Fibroblast of skin of back (primary cell): Measurements from ENCODE around the gene STAP2.
A peak's percentile ranks its signal among the peaks of the same experiment; 100 is the strongest.
"Not testable (repeated sequence)": the region's sequence is repeated elsewhere in the genome, so short reads cannot be mapped to it uniquely, and the experiment has no call there.

ENCODE experiments used
- DNase-seq: peaks from one replicate; pipeline ENCODE4 v3.0.0-alpha.2; 2013

STAP2 gene

DNA sequence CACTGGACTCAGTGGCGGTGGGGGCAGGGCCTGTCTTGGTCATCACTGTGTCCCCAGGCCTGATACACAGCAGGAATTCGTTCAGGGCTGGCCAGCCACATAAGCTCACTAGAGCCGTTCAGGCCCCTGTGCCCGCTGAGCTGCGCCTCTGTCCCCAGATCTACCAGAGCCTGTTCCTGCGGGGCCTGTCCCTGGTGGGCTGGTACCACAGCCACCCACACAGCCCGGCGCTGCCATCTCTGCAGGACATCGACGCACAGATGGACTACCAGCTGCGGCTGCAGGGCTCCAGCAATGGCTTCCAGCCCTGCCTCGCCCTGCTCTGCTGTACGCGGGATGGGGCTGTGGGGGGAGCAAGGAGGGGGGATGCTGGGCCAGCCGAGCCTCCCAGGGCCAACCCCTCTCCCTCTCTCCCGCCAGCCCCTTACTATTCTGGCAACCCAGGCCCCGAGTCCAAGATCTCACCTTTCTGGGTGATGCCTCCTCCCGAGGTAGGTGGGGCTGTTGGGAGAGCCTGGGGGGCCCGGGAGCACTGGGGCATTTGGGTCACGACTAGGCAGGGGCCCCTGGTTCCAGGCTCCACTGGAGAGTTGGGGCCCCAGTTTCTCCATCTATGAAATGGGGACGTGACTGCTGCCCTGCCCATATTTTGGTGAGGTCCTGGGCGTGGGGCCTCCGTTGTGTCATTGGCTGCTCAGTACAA lies 18.6 kb upstream of the STAP2 start:
- no peak for DNase-seq

DNA sequence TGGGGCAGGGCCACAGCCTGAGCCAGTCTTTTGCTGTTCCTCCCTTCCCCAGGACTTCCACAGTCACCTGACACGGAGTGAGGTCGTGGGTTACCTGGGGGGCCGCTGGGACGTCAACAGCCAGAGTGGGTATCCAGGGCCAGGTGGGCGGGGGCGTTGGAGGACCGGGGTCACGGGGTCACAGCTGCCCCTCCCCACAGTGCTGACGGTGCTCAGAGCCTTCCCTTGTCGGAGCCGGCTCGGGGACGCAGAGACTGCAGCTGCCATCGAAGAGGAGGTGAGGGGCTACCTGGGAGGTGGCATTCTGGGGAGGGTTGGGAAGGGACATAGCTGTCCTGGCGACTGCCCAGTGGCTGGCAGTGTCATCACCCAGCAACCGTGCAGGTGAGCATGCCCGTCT lies 16.3 kb upstream of the STAP2 start:
- DNase-seq = no peak

DNA sequence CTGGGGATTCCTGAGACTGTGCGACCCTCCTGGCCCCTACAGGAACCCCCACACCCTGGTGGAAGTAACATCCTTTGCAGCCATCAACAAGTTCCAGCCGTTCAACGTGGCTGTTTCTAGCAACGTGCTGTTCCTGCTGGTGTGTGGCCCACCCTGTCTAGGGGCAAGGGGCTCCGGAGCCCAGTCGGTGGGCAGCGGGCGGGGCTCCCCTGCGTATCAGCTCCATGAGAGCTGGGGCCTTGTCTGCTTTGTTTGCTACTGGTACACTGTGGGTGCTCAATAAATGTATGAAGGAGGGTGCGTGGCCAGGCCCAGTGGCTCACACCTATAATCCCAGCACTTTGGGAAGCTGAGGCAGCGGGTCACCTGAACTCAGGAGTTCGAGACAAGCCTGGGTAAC lies 15.7 kb upstream of the STAP2 start:
- DNase-seq = no peak

DNA sequence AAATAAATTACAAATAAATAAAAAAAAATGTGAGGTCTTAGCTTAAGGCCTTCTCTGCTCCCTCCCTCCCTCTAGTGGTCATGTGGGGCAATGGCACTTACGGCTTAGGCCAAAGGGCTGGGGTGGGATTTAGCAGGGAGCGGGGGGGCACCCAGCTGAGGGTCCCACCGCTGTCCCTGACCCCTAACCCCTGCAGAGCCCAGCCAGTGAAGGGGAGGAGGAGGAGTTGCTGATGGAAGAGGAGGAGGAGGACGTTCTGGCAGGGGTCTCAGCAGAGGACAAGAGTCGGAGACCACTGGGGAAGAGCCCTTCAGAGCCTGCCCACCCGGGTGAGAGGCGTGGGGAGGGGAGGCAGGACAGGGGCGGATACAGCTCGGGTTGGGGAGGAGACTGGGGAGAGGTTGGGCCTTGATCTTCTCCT lies 14.1 kb upstream of the STAP2 start:
- peak; percentile 61 for DNase-seq

DNA sequence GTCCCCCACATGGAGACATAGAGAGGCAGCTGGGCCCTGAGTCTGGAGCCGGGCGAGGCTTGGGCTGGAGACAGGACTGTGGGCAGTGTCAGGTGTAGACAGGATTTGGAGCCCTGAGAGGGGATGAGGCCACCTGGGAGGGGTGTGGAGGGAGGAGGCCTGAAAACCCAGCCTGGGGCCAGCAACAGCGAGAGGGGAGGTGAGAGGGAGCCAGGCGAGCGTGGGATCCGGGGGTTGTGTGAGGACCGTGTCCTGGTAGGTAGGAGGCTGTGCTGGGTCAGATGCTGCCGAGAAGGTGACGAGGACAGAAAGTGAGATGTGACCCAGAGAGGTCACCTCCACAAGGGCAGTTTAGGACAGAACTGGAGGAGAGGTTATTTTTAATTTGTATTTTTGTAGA lies 12.1 kb upstream of the STAP2 start:
- no peak for DNase-seq

DNA sequence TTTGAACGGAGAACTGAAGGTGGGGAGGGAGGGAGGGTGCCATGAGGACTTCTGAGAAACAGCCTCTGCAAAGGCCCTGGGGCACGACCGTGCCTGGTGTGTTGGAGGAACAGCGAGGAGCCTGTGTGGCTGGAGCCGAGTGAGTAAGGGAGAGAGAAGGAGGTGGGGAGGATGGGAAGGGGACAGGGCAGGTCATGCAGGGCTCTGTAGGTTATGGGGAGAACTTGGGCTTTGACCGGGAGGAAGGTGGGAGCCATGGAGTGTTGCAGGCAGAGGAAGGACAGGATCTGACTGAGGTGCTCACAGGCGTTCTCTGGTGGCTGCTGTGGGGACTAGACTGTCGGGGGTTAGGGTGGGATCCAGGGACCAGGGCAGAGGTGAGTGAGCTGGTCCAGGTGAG lies 11.5 kb upstream of the STAP2 start:
- DNase-seq = no peak

DNA sequence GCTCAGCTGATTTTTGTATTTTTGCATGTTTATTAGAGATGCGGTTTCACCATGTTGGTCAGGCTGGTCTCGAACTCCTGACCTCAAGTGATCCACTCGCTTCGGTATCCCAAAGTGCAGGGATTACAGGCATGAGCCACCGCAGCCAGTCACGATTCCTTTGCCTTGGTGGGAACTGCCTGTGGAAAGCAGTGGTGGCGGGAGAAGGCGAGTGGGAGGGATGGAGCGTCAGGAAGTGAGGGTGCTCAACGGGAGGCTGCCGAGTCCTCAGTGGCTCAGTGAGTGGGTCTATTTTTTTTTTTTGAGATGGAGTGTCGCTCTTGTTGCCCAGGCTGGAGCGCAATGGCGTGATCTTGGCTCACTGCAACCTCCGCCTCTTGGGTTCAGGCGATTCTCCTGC lies 10.6 kb upstream of the STAP2 start:
- DNase-seq = not testable (repeated sequence)

DNA sequence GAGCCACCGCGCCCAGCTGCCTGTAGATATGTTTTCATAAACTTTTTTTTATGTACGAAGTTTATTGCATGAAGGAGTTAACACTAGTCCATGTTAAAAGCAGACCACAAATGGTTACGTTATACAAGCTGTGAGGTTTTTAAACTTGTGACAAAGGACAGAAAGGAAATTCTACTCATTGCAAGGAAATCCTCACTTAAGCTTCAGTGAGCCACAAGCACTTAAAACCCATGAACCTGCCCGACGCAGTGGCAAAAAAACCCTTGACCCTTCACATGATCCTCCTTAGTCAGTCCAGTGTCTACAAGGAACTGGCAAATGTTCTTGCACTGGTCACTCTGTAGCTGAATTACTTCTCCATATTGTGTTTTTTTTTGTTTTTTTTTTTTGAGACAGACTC lies 8.9 kb upstream of the STAP2 start:
- DNase-seq = no peak

DNA sequence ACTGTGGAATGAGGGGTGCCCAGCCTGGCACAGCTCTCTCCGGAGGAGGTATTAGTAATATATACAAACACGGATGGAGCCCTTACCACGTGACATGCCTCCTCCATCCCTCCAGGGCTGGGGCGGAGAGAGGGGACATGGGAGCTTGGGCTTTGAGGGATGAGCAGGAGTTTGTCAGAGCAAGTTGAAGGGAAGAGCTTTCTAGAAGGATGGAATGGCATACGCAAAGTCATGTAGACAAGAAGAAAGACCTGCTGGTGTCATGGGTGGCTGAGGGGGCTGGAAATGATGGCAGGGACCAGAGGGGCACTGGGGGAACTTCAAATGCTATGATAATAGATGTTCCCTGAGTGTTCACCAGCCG lies 7.4 kb upstream of the STAP2 start:
- no peak for DNase-seq

DNA sequence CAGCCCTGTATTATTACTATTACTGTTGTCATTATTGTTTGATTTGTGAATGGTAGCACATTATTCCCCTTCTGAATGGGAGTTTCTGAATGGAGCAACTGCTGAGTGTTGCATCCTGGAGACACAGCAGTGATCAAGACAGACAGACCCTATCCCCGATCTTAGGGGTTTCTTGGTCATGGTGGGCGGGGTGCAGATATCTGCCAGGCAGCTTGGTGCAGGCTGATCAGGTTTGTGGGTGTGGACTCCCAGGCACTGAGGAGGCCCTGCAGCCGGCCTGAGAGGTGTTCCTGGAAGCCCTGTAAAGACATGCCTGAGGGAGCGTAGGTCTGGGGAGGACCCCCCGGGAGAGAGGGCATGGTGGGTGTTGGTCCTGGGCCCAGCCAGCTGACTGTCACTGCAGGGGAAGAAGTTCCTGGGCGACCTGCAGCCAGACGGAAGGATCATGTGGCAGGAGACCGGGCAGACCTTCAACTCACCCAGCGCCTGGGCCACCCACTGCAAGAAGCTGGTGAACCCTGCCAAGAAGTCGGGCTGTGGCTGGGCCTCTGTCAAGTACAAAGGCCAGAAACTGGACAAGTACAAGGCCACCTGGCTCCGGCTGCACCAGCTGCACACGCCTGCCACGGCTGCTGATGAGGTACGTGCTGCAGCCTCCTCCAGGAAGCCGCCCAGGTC lies 6.9 kb upstream of the STAP2 start:
- no peak for DNase-seq

DNA sequence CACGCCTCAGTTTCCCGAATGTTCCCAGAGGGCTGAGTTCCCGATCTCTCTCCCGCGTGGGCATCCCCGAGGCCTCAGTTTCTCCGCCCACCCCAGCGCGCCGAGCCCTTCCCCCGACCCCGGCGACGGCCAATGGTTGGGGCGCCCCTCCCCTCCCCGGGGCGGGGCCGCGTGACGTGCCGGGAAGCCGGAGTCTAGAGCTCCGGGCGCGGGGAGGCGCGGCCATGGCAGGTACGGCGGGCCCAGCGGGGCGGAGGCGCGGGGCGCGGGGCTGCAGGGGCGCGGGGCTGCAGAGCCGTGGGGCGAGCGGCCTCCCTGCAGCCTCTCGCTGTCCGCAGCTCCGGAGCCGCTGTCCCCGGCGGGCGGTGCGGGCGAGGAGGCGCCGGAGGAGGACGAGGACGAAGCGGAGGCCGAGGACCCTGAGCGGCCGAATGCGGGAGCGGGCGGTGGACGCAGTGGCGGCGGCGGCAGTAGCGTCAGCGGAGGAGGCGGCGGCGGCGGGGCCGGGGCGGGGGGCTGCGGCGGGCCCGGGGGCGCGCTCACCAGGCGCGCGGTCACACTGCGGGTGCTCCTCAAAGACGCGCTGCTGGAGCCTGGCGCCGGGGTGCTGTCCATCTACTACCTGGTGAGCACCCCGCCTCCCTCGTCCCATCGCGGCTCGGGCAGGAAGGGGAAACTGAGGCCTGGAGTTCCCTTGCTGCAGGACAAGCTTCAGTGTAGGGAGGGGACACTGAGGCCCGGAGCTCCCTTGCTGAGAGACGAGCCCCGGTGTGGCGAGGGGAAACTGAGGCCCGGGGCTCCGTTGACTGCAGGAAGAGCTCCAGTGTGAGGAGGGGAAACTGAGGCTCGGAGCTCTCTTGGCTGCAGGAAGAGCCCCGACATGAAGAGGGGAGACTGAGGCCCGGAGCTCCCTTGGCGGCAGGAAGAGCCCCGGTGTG lies 5.0 kb upstream of the STAP2 start, which contains the start of gene MPND:
Gene MPND, plus strand, starts transcription at position 193 of the 938 bp plus-strand sequence. Its CDS starts 32 bp downstream, at position 225.
- DNase-seq = peak; percentile 84

DNA sequence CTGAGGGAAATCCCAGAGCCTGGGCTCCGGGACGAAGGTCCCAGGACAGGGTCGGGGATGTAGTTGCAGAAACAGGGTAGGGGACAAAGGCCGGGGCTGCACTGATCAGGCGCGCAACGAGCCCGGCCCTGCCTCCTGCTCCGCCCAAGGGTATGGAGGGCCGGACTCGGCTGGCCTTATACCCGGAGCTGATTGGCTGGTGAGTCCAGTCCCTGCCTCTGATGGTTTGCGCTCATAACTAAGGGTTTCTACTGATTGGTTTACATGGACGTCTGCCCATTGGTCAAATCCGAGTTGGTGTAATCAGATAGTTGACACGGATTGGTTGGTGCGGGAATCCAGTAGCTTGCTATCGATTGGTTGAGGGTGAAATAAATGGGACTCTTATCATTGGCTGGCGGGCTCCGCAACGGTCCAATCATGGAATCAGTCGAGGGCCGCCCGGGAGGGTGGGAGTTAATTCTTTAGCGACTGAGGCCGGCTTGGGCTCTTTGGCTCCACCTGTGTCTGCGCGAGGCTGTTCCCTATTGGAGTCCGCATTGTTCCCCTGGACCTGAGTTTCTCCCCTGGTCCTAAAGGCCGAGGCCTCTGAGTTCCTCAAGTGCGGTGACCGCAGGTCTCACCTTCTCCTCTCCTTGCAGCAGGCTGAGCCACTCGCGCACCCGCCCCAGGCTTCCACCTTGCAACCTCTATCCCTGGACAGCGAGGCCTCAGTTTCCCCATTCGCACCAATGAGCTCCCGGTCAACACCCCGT lies 4.2 kb upstream of the STAP2 start:
- DNase-seq = peak; percentile 100

DNA sequence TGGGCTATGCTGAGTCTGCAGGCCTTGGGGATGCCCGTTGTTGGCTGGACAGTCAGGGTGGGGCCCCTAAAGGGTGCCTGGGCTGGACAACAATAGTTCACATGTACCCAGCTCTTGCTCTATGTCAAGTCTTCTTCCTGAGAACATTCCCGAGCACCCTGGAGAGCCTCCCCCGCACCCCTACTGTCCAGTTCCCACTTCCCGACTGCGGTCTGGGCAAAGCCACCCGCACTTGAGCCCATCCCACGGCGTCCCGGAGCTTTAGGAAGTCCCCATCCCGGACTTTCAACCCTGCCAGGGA lies 3.6 kb upstream of the STAP2 start:
- DNase-seq = no peak

DNA sequence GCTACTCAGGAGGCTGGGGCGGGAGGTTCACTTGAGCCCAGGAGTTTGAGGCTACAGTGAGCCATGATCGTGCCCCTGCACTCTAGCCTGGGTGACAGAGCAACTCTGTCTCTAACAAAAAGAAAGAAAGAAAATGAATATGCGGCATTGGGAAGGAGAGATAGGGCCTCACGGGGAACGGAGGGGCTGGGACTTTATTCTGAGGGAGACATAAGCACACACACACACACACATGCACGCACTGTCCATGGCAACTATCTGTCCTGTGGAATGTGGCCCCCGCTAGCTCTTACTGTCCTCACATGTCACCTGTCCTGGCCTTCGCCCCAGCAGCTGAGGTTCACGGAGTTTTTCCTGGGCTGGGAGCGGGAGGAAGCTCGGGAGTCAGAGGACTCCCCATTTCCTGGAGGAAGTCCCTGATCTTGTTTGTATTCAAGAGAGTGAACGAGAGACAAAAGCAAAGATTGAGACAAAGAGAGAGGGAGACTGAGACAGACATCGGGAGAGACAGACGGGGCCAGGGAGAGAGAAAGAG lies 654 bp downstream of the STAP2 start:
- no peak for DNase-seq

DNA sequence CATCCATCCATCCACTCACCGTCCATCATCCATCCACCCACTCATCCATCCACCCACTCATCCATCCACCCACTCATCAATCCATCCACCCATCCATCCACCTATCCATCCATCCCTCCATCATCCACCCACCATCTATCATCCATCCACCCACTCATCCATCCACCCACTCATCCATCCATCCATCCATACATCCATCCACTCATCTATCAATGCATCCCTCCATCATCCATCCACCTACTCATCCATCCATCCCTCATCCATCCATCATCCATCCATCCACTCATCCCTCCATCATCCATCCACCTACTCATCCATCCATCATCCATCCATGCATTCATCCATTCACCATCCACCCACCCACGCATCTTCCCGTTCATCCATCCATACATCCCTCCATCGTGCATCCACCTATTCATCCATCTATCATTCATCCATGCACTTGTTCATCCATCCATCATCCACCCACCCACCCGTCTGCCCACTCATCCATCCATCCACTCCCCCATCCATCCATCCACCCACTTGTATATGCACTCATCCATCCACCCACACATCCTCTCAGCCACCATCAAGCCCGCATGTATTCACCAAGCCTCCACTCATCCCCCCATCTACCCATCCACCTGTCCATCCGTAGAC lies 3.6 kb downstream of the STAP2 start:
- DNase-seq = no peak

DNA sequence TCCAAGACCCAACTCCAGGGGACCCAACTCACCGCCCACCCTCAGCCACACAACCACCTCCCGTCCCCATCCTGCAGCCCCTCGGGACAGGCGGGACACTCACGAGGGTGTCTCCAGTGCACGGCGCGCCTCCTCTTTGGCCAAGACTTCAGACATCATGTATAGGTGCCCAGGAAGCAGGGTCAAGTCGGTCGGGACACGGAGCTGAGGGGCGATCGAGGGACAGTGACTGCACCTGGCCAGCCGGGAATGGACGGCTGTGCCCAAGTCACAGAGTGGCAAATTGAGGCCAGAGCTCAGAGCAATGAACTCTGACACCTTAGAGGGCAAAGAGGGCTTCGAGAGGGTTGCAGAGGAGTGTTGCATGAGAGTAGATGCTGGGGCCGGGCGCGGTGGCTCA lies 8.8 kb downstream of the STAP2 start:
- DNase-seq = no peak

DNA sequence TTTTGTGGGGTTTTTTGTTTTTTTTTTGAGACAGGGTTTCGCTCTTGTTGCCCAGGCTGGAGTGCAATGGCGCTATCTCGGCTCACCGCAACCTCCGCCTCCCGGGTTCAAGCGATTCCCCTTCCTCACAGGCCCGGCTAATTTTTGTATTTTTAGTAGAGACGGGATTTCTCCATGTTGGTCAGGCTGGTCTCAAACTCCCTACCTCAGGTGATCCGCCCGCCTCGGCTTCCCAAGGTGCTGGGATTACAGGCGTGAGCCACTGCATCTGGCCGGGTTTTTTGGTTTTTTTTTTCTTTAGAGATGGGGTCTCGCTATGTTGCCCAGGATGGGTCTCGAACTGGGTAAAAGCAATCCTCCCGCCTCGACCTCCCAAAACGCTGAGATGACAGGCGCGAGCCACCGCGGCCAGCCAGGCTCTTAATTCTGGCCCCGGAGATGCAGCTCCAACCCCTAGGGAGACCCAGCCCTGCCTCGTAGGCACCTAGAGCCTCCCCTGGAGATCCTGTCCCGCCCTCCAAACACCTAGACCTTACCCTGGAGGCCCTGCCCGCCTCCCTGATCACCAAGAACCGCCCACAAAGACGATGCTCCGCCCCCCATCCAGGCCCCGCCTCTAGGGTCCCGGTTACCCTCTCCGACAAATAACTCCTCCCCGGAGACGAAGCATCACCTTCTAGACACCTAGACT lies 9.5 kb downstream of the STAP2 start:
- DNase-seq = not testable (repeated sequence)

DNA sequence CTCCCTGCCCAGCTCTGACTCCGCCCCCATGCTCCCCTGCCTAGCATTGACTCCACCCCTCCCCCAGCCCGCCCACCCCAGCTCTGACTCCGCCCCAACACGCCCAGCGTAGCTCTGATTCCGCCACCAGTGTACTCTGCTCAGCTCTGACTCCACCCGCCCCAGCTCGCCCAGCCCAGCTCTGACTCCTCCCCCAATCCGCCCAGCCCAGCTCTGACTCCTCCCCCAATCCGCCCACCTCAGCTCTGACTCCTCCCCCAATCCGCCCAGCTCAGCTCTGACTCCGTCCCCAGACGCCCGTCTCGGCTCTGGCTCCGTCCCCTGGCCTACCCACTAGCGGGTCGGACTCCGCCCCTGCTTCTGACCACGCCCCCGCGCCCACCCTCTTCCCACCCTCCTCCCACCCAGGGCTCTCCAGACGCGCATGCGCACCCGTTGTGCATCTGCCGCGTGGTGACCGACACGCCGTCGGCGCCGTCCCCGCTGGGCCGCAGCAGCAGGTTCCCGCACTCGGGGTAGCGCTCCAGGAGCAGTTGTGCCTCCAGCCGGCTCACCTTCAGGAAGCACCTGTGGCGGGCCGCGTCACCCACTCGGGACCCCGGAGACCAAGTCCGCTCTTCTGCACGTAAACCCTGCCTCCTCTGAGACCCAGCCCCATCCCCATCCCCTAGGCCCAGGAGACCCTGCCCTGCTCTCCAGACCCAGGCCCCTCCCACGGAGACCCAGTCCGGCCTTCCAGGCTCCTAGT lies 10.2 kb downstream of the STAP2 start:
- peak; percentile 81 for DNase-seq

DNA sequence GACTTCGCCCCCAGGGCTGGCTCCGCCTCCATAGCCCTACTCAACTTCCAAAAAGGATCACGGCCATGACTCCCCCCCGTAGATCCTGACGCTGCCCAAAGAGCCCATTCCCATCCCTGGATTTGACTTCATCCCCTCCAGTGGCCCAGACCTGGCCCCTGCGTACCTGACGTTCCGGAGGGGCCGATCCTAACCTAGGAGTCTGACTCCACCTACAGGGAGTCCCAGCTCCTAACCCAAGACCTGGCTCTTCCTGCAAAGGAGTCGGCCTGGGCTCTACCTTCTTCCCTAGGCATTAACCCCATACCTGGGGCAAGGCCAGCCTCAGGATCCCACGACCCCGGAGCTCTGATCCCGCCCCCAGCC lies 10.8 kb downstream of the STAP2 start:
- DNase-seq = no peak

DNA sequence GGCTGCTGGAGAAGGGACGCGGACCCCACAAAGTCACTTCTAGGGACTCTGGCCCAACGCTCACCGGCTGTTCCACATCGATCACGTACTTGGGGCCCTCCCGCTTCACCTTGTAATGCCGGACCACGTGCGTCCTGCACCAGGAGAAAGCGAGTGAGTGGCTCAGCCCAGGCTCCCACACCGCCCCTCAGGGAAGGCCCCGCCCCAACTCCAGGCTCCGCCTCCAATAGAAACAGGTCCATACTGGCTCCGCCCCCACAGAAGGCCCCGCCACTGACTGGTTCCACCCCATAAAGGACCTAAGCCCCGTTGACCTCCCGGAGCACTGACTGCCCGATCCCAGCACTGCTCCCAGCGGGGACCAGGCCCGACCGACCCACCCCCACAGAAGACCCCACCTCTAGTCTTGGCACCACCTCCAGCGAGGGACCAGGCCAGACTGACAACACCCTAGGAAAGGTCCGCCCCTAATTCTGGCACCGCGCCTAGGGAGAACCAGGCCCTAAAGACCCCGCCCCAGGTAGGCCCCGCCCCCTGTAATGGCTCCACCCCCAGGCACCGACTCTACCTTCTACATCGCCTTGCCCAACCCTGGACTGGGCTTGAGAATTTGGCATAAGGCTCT lies 11.3 kb downstream of the STAP2 start:
- peak; percentile 41 for DNase-seq
